Measurements from ENCODE around the gene SMOC2. TPM values are rescaled to one million over a fixed set of nuclear protein-coding genes. Genes with fewer than 3 reads are reported as not detected.

SMOC2 gene
- total RNA-seq, 1 donor from 2014 or later: 102 TPM

GRCh38 chr6:168713839-168714238 is 272.9 kb downstream of the SMOC2 start:
- Histone ChIP-seq H3K4me1 (peaks cover 0 to under 1% of the 10 kb centered on the region in 2 donors), H3K9me3 (no peaks in the 10 kb centered on the region), H3K36me3 (no peaks in the 10 kb centered on the region), H3K4me3 (no peak overlapping the region), H3K27me3 (no peaks in the 10 kb centered on the region), H3K27ac (no peak overlapping the region)
- DNase-seq (ENCODE audit: low spot score in 2 of 2): no peak
- intact Hi-C loops (cut with DNase I): no loop called here
- TF ChIP-seq, protein P1, sequence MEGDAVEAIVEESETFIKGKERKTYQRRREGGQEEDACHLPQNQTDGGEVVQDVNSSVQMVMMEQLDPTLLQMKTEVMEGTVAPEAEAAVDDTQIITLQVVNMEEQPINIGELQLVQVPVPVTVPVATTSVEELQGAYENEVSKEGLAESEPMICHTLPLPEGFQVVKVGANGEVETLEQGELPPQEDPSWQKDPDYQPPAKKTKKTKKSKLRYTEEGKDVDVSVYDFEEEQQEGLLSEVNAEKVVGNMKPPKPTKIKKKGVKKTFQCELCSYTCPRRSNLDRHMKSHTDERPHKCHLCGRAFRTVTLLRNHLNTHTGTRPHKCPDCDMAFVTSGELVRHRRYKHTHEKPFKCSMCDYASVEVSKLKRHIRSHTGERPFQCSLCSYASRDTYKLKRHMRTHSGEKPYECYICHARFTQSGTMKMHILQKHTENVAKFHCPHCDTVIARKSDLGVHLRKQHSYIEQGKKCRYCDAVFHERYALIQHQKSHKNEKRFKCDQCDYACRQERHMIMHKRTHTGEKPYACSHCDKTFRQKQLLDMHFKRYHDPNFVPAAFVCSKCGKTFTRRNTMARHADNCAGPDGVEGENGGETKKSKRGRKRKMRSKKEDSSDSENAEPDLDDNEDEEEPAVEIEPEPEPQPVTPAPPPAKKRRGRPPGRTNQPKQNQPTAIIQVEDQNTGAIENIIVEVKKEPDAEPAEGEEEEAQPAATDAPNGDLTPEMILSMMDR (IDR thresholded peaks at IDR 0.05): no peak

- Histone ChIP-seq H3K36me3 (no peaks in the 10 kb centered on the region), H3K27ac (no peak overlapping the region), H3K4me1 (no peaks in the 10 kb centered on the region), H3K4me3 (no peak overlapping the region), H3K9me3 (no peaks in the 10 kb centered on the region), H3K27me3 (no peaks in the 10 kb centered on the region)
- TF ChIP-seq, protein P1 (IDR thresholded peaks at IDR 0.05): no peak
- intact Hi-C loops (cut with DNase I): no loop called here
- no peak for DNase-seq (ENCODE audit: low spot score in 2 of 2)
Measured at GRCh38 chr6:168714547-168715260, 273.7 kb downstream of the SMOC2 start.

DNA sequence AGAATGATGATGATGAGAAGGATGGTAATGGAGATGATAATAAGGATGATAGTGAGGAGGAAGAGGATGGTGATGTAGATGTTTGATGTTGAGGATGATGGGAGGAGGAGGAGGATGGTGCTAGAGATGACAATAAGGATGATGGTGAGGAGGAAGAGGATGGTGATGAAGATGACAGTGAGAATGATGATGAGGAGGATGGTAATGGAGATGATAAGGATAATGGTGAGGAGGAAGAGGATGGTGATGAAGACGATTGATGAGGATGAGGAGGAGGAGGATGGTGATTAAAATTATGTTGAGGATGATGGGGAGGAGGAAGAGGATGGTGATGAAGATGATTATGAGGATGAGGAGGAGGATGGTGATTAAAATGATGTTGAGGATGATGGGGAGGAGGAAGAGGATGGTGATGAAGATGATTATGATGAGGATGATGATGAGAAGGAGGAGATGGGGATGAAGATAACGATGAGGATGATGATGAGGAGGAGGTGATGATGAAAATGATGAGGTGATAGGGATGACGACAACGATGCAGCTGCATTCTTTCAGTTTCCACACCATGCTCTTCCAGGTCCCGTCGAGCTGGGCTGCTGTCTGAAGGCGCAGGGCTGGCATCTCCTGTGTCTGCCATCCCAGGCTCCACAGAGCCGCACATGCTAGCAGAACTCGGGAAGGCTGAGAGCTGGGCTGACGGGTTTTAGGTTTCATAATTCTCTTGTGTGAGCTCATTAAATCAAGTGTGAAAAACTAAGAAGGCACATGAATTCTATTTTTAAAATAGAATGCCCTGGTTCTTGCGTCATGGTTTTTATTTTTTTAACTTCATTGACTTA is 274.9 kb downstream of the SMOC2 start:
- Histone ChIP-seq H3K36me3 (no peaks in the 10 kb centered on the region), H3K27me3 (no peaks in the 10 kb centered on the region), H3K27ac (no peak overlapping the region), H3K9me3 (no peaks in the 10 kb centered on the region), H3K4me1 (no peaks in the 10 kb centered on the region), H3K4me3 (no peak overlapping the region)
- intact Hi-C loops (cut with DNase I): no loop called here
- DNase-seq (ENCODE audit: low spot score in 2 of 2): no peak
- TF ChIP-seq, protein P1 (IDR thresholded peaks at IDR 0.05): no peak

GRCh38 chr6:168716581-168716980 is 275.6 kb downstream of the SMOC2 start:
- intact Hi-C loops (cut with DNase I): no loop called here
- Histone ChIP-seq H3K4me1 (no peaks in the 10 kb centered on the region), H3K36me3 (no peaks in the 10 kb centered on the region), H3K9me3 (no peaks in the 10 kb centered on the region), H3K27me3 (no peaks in the 10 kb centered on the region), H3K27ac (no peak overlapping the region), H3K4me3 (no peak overlapping the region)
- DNase-seq (ENCODE audit: low spot score in 2 of 2): no peak
- TF ChIP-seq, protein P1 (IDR thresholded peaks at IDR 0.05): no peak

- H3K27ac ChIP-seq: no peak overlapping the region
- TF ChIP-seq, protein P1 (IDR thresholded peaks at IDR 0.05): no peak
- no peaks in the 10 kb centered on the region for H3K9me3 ChIP-seq
- intact Hi-C loops (cut with DNase I): no loop called here
- DNase-seq (ENCODE audit: low spot score in 2 of 2): no peak
- H3K4me1 ChIP-seq: no peaks in the 10 kb centered on the region
- H3K4me3 ChIP-seq: no peak overlapping the region
- H3K27me3 ChIP-seq: no peaks in the 10 kb centered on the region
- H3K36me3 ChIP-seq: no peaks in the 10 kb centered on the region
Measured at GRCh38 chr6:168717491-168717890, 276.5 kb downstream of the SMOC2 start.

Other genes starting within 250 kb of the SMOC2 start
- not detected for gene DACT2, start 121.4 kb upstream of the SMOC2 start, total RNA-seq

Measured in ascending aorta (tissue), 2 donors.